ENCODE data around the gene KCNIP4. TPM values are rescaled to one million over a fixed set of nuclear protein-coding genes. Genes with fewer than 3 reads are reported as not detected.

Gene KCNIP4
- total and polyA plus RNA-seq, 2 donors from 2014 or later: 9.8 to 43.9 TPM

- Histone ChIP-seq H3K36me3 (ENCODE audit: control insufficient read depth in 2 of 3, insufficient read depth in 3 of 3, low read length in 3 of 3) (no peaks in the 10 kb centered on the region), H3K4me1 (ENCODE audit: control insufficient read depth in 2 of 3, insufficient read depth in 2 of 3, low read depth in 1 of 3, low read length in 3 of 3) (no peaks in the 10 kb centered on the region), H3K9ac (ENCODE audit: low read length in 3 of 3) (no peak overlapping the region), H3K27ac (ENCODE audit: low read depth in 2 of 2, low read length in 2 of 2) (no peak overlapping the region), H3K9me3 (ENCODE audit: control insufficient read depth in 2 of 3, insufficient read depth in 1 of 3, low read length in 3 of 3) (peaks cover 0 to 4% (median 0%) of the 10 kb centered on the region in 3 donors), H3K27me3 (ENCODE audit: control insufficient read depth, insufficient read depth, low read length) (no peaks in the 10 kb centered on the region), H3K4me3 (ENCODE audit: low read length in 3 of 3) (no peak overlapping the region)
- intact Hi-C loops (cut with DNase I): no loop called here
- no peak for TF ChIP-seq CTCF (IDR thresholded peaks at IDR 0.05; ENCODE audit: borderline replicate concordance, extremely low read depth, insufficient read depth)
- DNase-seq: no peak
- FAIRE-seq: no peak
Observed at GRCh38 chr4:21979196-21979595, 30.6 kb upstream of the KCNIP4 start.

GRCh38 chr4:21976166-21976565 lies 27.6 kb upstream of the KCNIP4 start:
- DNase-seq: peak in 1 of 5 donors; percentile 6
- no peak overlapping the region for H3K4me3 ChIP-seq (ENCODE audit: low read length in 3 of 3)
- no peaks in the 10 kb centered on the region for H3K4me1 ChIP-seq (ENCODE audit: control insufficient read depth in 2 of 3, insufficient read depth in 2 of 3, low read depth in 1 of 3, low read length in 3 of 3)
- intact Hi-C loops (cut with DNase I): no loop called here
- FAIRE-seq: no peak
- H3K9me3 ChIP-seq (ENCODE audit: control insufficient read depth in 2 of 3, insufficient read depth in 1 of 3, low read length in 3 of 3): peaks cover 0 to 4% (median 0%) of the 10 kb centered on the region in 3 donors
- TF ChIP-seq CTCF (IDR thresholded peaks at IDR 0.05; ENCODE audit: borderline replicate concordance, extremely low read depth, insufficient read depth): no peak
- no peak overlapping the region for H3K9ac ChIP-seq (ENCODE audit: low read length in 3 of 3)
- H3K36me3 ChIP-seq (ENCODE audit: control insufficient read depth in 2 of 3, insufficient read depth in 3 of 3, low read length in 3 of 3): no peaks in the 10 kb centered on the region
- no peak overlapping the region for H3K27ac ChIP-seq (ENCODE audit: low read depth in 2 of 2, low read length in 2 of 2)
- H3K27me3 ChIP-seq (ENCODE audit: control insufficient read depth, insufficient read depth, low read length): no peaks in the 10 kb centered on the region

GRCh38 chr4:21973850-21974249 lies 25.3 kb upstream of the KCNIP4 start:
- no peak for TF ChIP-seq CTCF (IDR thresholded peaks at IDR 0.05; ENCODE audit: borderline replicate concordance, extremely low read depth, insufficient read depth)
- Histone ChIP-seq H3K27me3 (ENCODE audit: control insufficient read depth, insufficient read depth, low read length) (no peaks in the 10 kb centered on the region), H3K9ac (ENCODE audit: low read length in 3 of 3) (no peak overlapping the region), H3K27ac (ENCODE audit: low read depth in 2 of 2, low read length in 2 of 2) (no peak overlapping the region), H3K36me3 (ENCODE audit: control insufficient read depth in 2 of 3, insufficient read depth in 3 of 3, low read length in 3 of 3) (no peaks in the 10 kb centered on the region), H3K9me3 (ENCODE audit: control insufficient read depth in 2 of 3, insufficient read depth in 1 of 3, low read length in 3 of 3) (peaks cover 0 to 4% (median 0%) of the 10 kb centered on the region in 3 donors), H3K4me3 (ENCODE audit: low read length in 3 of 3) (no peak overlapping the region), H3K4me1 (ENCODE audit: control insufficient read depth in 2 of 3, insufficient read depth in 2 of 3, low read depth in 1 of 3, low read length in 3 of 3) (no peaks in the 10 kb centered on the region)
- intact Hi-C loops (cut with DNase I): no loop called here
- FAIRE-seq (no peak), DNase-seq (no peak)

- Histone ChIP-seq H3K4me1 (ENCODE audit: control insufficient read depth in 2 of 3, insufficient read depth in 2 of 3, low read depth in 1 of 3, low read length in 3 of 3) (no peaks in the 10 kb centered on the region), H3K27me3 (ENCODE audit: control insufficient read depth, insufficient read depth, low read length) (no peaks in the 10 kb centered on the region), H3K36me3 (ENCODE audit: control insufficient read depth in 2 of 3, insufficient read depth in 3 of 3, low read length in 3 of 3) (no peaks in the 10 kb centered on the region), H3K9ac (ENCODE audit: low read length in 3 of 3) (no peak overlapping the region), H3K27ac (ENCODE audit: low read depth in 2 of 2, low read length in 2 of 2) (no peak overlapping the region), H3K9me3 (ENCODE audit: control insufficient read depth in 2 of 3, insufficient read depth in 1 of 3, low read length in 3 of 3) (no peaks in the 10 kb centered on the region), H3K4me3 (ENCODE audit: low read length in 3 of 3) (no peak overlapping the region)
- no peak for FAIRE-seq
- no peak for DNase-seq
- intact Hi-C loops (cut with DNase I): no loop called here
- no peak for TF ChIP-seq CTCF (IDR thresholded peaks at IDR 0.05; ENCODE audit: borderline replicate concordance, extremely low read depth, insufficient read depth)
Observed at GRCh38 chr4:21964762-21965319, 16.3 kb upstream of the KCNIP4 start.

Measured in kidney (tissue), 14 donors.